Stomach smooth muscle (tissue), 2 donors: ENCODE results near the gene CLCNKA.
"Not testable (repeated sequence)": the region's sequence is repeated elsewhere in the genome, so short reads cannot be mapped to it uniquely, and the experiment has no call there.

Source experiments
- H3K27ac ChIP-seq: one replicate; pipeline ENCODE4 v1.7.0; 2013; ENCODE audit warnings: mild to moderate bottlenecking, low read length, inconsistent platforms
- H3K27me3 ChIP-seq, 2 donors: one replicate each; pipeline ENCODE4 v1.7.0; 2013; ENCODE audit warnings: low read length in 2 of 2; ENCODE audit not compliant: insufficient read depth in 2 of 2, control insufficient read depth in 1 of 2
- H3K36me3 ChIP-seq, 2 donors: one replicate each; pipeline ENCODE4 v1.7.0; 2013; ENCODE audit warnings: low read length in 2 of 2; ENCODE audit not compliant: control insufficient read depth in 2 of 2, insufficient read depth in 2 of 2
- H3K4me1 ChIP-seq: one replicate; pipeline ENCODE4 v1.7.0; 2013; ENCODE audit warnings: low read length; ENCODE audit not compliant: control insufficient read depth, insufficient read depth
- H3K4me3 ChIP-seq, 2 donors: one replicate each; pipeline ENCODE4 v1.7.0; 2013; ENCODE audit warnings: low read length in 2 of 2
- H3K9ac ChIP-seq, 2 donors: one replicate each; pipeline ENCODE4 v1.7.0; 2013; ENCODE audit warnings: low read length in 2 of 2, mild to moderate bottlenecking in 1 of 2
- H3K9me3 ChIP-seq, 2 donors: one replicate each; pipeline ENCODE4 v1.7.0; 2013; ENCODE audit warnings: low read length in 2 of 2; ENCODE audit not compliant: control insufficient read depth in 2 of 2
- donor health status: healthy.
- donor health status: Pancreatic carcinoma.

Gene CLCNKA

DNA sequence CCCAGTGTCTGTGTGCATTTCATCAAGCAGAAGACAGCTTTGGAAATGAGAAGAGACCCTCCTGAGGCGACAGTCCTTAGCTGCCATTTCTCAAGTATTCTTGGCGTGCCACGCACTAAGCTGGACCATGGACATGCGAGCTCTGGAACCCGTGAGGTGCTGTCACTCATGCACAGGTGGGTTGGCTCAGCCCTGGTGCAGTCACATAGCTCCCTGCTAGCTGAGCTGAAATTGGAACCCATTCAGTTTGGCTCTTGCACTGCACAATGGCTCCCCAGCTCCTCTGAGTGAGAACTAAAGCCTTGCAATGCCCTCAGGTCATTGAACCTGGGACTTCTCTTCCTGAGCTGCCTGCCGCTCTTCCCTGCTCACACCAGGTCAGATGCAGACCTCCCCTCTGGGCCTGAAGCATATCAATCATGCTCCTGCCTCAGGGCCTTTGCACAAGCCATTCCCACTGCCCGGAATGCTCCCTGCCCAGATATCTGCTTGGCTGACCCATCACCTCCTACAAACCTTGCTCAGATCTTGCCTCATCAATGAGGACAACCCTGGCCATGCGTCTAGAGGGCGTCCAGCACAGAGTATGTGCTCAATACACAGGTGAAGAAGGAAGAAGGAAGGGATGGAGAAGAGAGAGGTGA, 24.1 kb upstream of the CLCNKA start:
- H3K27ac ChIP-seq, result no peak overlapping the region
- no peaks in the 10 kb centered on the region for H3K36me3 ChIP-seq
- H3K4me1 ChIP-seq, result peaks cover 13% of the 10 kb centered on the region
- no peaks in the 10 kb centered on the region for H3K9me3 ChIP-seq
- H3K27me3 ChIP-seq, result no peaks in the 10 kb centered on the region
- no peak overlapping the region for H3K9ac ChIP-seq
- H3K4me3 ChIP-seq, result no peak overlapping the region

DNA sequence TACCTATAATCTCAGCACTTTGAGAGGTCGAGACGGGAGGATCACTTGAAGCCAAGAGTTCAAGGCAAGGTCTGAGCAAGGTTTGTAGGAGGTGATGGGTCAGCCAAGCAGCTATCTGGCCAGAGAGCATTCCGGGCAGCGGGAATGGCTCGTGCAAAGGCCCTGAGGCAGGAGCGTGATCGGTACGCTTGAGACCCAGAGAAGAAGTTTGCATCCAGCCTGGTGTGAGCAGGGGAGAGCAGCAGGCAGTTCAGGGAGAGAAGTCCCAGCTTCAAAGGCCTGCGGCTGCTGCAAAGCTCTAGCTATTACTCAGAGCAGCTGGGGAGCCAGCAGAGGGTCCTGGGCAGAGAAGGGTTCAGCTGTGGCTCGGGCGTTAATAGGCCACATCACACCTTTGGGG, 22.9 kb upstream of the CLCNKA start:
- Histone ChIP-seq H3K27ac (no peak overlapping the region), H3K4me3 (no peak overlapping the region), H3K9ac (no peak overlapping the region), H3K36me3 (no peaks in the 10 kb centered on the region), H3K9me3 (no peaks in the 10 kb centered on the region), H3K27me3 (no peaks in the 10 kb centered on the region), H3K4me1 (peaks cover 13% of the 10 kb centered on the region)

DNA sequence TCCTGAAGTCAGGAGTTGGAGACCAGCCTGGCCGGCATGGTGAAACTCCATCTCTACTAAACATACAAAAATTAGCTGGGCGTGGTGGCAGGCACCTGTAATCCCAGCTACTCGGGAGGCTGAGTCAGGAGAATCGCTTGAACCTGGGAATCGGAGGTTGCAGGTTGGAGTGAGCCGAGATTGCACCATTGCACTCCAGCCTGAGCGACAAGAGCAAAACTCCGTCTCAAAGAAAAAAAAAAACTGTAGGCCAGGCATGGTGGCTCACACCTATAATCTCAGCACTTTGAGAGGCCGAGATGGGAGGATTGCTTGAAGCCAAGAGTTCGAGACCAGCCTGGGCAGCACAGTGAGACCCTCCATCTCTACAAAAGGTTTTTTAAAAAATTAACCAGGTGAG, 20.6 kb upstream of the CLCNKA start:
- not testable (repeated sequence) for H3K9me3 ChIP-seq, H3K9ac ChIP-seq, H3K4me1 ChIP-seq, H3K27me3 ChIP-seq, H3K36me3 ChIP-seq, H3K4me3 ChIP-seq, H3K27ac ChIP-seq

DNA sequence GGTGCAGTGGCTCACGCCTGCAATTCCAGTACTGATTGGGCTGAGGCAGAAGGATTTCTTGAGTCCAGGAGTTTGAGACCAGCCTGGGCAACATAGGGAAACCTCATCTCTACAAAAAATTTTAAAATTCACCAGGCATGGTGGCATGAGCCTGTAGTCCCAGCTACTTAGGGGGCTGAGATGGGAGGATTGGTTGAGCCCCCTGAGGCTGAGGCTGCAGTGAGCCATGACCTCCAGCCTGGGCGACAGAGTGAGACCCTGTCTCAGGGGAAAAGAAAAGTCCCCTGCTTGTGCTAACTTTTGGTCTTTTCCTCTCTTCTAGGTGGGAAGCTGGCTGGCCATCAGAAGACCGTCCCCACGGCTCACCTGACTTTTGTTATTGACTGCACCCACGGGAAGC, 16.2 kb upstream of the CLCNKA start:
- Histone ChIP-seq H3K9me3 (no peaks in the 10 kb centered on the region), H3K9ac (no peak overlapping the region), H3K36me3 (no peaks in the 10 kb centered on the region), H3K27me3 (no peaks in the 10 kb centered on the region), H3K27ac (no peak overlapping the region), H3K4me3 (no peak overlapping the region), H3K4me1 (peaks cover 4% of the 10 kb centered on the region)

DNA sequence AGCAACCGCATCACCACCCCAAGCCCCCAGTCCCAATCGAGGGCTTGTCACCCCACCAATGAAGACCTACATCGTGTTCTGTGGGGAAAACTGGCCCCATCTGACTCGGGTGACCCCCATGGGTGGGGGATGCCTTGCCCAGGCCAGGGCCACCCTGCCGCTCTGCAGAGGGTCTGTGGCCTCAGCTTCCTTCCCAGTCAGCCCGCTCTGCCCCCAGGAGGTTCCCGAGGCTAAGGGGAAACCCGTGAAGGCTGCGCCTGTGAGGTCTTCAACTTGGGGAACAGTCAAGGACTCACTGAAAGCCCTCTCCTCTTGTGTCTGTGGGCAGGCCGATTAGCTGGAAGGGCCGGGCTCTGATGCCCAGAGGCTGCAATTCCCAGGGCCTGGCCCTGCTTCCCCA, 15.8 kb upstream of the CLCNKA start:
- Histone ChIP-seq H3K27me3 (no peaks in the 10 kb centered on the region), H3K9ac (no peak overlapping the region), H3K9me3 (no peaks in the 10 kb centered on the region), H3K4me3 (no peak overlapping the region), H3K27ac (no peak overlapping the region), H3K36me3 (no peaks in the 10 kb centered on the region), H3K4me1 (peaks cover 4% of the 10 kb centered on the region)

DNA sequence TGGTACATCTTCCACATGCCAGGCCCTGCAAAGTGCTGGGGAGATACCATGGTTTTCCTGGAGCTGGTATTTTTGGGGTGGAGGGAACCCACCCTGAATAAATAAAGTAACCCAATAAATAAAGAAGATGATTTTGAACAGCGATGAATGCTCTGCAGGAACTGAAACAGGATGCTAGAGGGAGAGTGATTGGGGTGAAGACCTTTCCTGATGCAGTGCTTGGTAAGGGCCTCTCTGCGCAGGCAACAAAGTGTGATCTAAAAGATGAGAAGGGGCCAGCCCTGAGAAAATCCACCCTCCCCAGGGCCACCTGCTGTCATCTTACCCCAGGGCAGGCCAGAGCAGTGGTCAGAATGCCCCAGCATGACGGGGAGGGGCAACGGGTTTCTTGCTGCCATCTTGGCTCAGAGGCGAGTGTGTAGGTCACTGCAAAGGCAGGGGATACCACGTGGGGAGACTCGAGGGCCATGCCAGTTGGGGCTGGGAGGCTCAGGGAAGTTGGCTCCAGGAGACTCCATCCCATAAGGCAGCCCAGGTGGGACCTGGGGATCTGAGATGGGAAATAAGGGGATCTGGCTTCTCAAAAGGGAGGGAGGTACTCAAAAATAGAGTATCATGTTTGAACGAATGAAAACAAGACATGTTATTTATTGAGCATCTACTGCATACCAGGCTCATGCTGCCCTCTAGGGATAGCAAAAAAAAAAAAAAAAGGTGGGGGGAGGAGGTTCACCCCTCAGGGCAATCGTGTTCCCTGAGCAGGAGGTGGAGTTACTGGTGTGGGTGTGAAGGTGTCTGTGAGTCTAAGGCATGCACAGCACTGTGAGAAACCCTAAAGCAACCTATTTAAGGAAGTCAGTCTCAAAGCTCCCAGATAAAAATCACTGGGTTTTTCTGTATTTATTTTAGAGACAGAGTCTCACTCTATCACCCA, 15.0 kb upstream of the CLCNKA start:
- H3K4me1 ChIP-seq, result peaks cover 5% of the 10 kb centered on the region
- H3K4me3 ChIP-seq, result no peak overlapping the region
- no peaks in the 10 kb centered on the region for H3K27me3 ChIP-seq
- no peak overlapping the region for H3K9ac ChIP-seq
- no peak overlapping the region for H3K27ac ChIP-seq
- H3K36me3 ChIP-seq, result no peaks in the 10 kb centered on the region
- H3K9me3 ChIP-seq, result no peaks in the 10 kb centered on the region

DNA sequence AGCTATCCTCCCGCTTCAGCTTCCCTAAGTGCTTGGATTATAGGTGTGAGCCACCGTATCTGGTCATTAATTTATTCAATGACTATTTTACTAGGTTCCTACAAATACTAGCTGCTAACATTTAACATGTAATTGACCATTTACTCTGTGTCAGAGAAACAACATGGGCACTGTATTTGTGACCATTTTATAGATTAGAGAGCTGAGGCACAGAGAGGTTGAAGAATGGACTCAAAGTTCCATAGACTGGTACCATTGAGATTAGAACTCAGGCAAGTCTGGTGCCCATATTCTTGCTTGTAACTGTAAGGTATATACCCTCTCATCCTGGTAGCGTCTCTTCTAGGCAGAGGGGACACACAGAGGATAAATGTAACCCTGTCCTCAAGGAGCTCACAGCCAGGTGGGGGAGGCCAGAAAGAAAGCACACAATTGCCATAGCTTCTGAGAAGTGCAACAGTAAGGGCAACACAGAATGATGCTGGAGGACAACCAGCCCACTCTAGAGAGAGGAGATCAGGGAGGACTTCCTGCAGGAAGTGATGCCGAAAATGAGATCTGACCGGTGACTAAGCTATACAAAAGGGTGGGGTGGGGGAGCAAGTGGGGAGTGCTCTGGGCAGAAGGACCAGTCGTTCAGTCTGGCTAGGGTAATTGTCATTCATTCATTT, 14.0 kb upstream of the CLCNKA start:
- H3K9ac ChIP-seq, result no peak overlapping the region
- no peak overlapping the region for H3K27ac ChIP-seq
- H3K9me3 ChIP-seq, result no peaks in the 10 kb centered on the region
- H3K36me3 ChIP-seq, result no peaks in the 10 kb centered on the region
- no peaks in the 10 kb centered on the region for H3K27me3 ChIP-seq
- H3K4me1 ChIP-seq, result peaks cover 15% of the 10 kb centered on the region
- H3K4me3 ChIP-seq, result no peak overlapping the region

DNA sequence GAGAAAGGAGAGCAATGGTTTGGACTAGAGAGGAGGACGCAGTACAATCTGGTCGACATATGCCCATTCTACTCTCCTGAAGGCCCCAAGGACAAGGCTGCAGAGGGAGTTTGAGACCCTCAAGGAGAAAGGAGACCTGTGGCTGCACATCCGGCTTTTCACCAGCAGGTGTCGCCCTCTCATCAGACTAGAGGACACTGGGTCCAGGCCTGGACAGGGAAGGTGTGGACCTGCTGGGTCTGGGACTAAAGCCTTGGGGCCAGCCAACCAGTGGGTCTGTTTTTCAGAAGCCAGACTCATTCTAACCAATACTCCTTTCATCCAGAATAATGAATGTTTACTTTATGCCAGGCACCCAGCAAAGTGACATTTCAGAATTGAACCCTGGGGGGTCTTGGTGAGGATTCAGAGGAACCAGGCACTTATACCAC, 12.8 kb upstream of the CLCNKA start:
- peak overlapping the region in 1 of 2 donors; percentile 15 for H3K4me3 ChIP-seq
- H3K9me3 ChIP-seq, result no peaks in the 10 kb centered on the region
- H3K9ac ChIP-seq, result no peak overlapping the region
- H3K4me1 ChIP-seq, result peaks cover 28% of the 10 kb centered on the region
- H3K27me3 ChIP-seq, result no peaks in the 10 kb centered on the region
- H3K36me3 ChIP-seq, result no peaks in the 10 kb centered on the region
- H3K27ac ChIP-seq, result no peak overlapping the region

DNA sequence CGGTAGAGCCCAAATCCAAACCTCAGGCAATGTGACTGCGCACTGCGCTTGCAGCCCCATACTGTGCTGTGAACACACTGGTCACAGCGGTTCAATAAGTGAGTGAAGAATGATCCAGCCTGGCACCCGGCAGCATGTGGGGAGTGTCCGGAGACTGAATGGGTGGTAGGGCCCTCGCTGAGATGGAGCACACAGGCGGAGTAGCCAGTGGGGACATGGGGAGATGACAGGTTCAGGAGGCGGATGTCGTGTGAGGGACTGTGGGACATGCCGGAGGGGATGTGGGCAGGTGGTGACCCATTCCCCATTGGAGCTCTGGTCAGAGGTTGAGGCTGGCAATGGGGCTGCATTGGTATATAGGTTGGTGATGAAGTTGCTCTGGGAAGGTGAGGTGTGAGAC, 12.2 kb upstream of the CLCNKA start:
- H3K4me3 ChIP-seq, result no peak overlapping the region
- H3K9ac ChIP-seq, result no peak overlapping the region
- peaks cover 33% of the 10 kb centered on the region for H3K4me1 ChIP-seq
- no peaks in the 10 kb centered on the region for H3K27me3 ChIP-seq
- no peaks in the 10 kb centered on the region for H3K9me3 ChIP-seq
- H3K36me3 ChIP-seq, result no peaks in the 10 kb centered on the region
- H3K27ac ChIP-seq, result no peak overlapping the region

DNA sequence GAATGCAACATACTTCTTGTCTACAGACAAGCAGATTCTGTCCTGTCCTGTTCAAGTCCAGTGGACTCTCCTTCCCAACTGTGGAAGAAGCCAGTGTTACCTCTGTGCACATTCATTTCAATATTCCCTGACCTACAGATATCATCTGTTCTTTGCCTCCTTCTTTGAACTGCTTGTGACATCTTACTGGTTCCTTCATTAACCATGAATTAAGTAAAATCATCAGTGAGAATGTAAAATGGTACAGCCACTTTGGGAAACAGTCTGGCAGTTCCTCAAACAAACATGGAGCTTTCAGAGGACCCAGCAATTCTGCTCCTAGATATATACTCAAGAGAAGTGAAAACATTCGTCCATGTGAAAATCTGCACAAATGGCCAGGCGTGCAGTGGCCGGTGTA, 11.0 kb upstream of the CLCNKA start:
- Histone ChIP-seq H3K9ac (no peak overlapping the region), H3K27ac (no peak overlapping the region), H3K9me3 (no peaks in the 10 kb centered on the region), H3K4me1 (peaks cover 45% of the 10 kb centered on the region), H3K36me3 (peaks cover 0 to 2% of the 10 kb centered on the region in 2 donors), H3K4me3 (no peak overlapping the region), H3K27me3 (no peaks in the 10 kb centered on the region)
